Fibroblast of peridontal ligament (primary cell): ENCODE results near the gene CNOT1.
"Not testable (repeated sequence)": the region's sequence is repeated elsewhere in the genome, so short reads cannot be mapped to it uniquely, and the experiment has no call there.

Experiments
- DNase-seq: peaks from one replicate; pipeline ENCODE4 v3.0.0-alpha.2; 2010; ENCODE audit errors: extremely low read depth

Gene CNOT1

GRCh38 chr16:58638148-58639036 is 8.8 kb upstream of the CNOT1 start:
- peak; percentile 91 for DNase-seq

GRCh38 chr16:58637021-58637420 is 7.4 kb upstream of the CNOT1 start:
- DNase-seq, result not testable (repeated sequence)

GRCh38 chr16:58636466-58636865 is 6.8 kb upstream of the CNOT1 start:
- DNase-seq, result no peak

GRCh38 chr16:58635502-58635901 is 5.9 kb upstream of the CNOT1 start:
- no peak for DNase-seq

- no peak for DNase-seq
These were observed 4.7 kb upstream of the CNOT1 start for GRCh38 chr16:58634265-58634802.

GRCh38 chr16:58628845-58629732 is 537 bp downstream of the CNOT1 start:
- no peak for DNase-seq

- no peak for DNase-seq
These were observed 5.4 kb downstream of the CNOT1 start for GRCh38 chr16:58624209-58624608.

GRCh38 chr16:58620396-58620795 is 9.2 kb downstream of the CNOT1 start:
- no peak for DNase-seq

GRCh38 chr16:58615280-58615679 is 14.3 kb downstream of the CNOT1 start:
- DNase-seq, result peak; percentile 78

- DNase-seq, result no peak
These were observed 14.8 kb downstream of the CNOT1 start for GRCh38 chr16:58614860-58615259.

GRCh38 chr16:58614212-58614611 is 15.4 kb downstream of the CNOT1 start:
- DNase-seq, result peak; percentile 91

GRCh38 chr16:58612965-58613364 is 16.7 kb downstream of the CNOT1 start:
- not testable (repeated sequence) for DNase-seq

- no peak for DNase-seq
These were observed 21.0 kb downstream of the CNOT1 start for GRCh38 chr16:58608601-58609136.

GRCh38 chr16:58605562-58605961 is 24.1 kb downstream of the CNOT1 start:
- DNase-seq, result no peak

- no peak for DNase-seq
These were observed 38.5 kb downstream of the CNOT1 start for GRCh38 chr16:58591083-58591482.

- peak; percentile 83 for DNase-seq
These were observed 40.2 kb downstream of the CNOT1 start for GRCh38 chr16:58589326-58589905.

- no peak for DNase-seq
These were observed 41.2 kb downstream of the CNOT1 start for GRCh38 chr16:58588406-58588805.

GRCh38 chr16:58586340-58587030 is 43.1 kb downstream of the CNOT1 start:
- no peak for DNase-seq

GRCh38 chr16:58584831-58585505 is 44.7 kb downstream of the CNOT1 start:
- DNase-seq, result peak; percentile 24

- no peak for DNase-seq
These were observed 46.5 kb downstream of the CNOT1 start for GRCh38 chr16:58582971-58583765.
